ENCODE results near the gene DNAJB6. TPM values are rescaled to one million over a fixed set of nuclear protein-coding genes. Genes with fewer than 3 reads are reported as not detected.

Gene DNAJB6
- total RNA-seq, 1 donor from 2014 or later, result 126 TPM

DNA sequence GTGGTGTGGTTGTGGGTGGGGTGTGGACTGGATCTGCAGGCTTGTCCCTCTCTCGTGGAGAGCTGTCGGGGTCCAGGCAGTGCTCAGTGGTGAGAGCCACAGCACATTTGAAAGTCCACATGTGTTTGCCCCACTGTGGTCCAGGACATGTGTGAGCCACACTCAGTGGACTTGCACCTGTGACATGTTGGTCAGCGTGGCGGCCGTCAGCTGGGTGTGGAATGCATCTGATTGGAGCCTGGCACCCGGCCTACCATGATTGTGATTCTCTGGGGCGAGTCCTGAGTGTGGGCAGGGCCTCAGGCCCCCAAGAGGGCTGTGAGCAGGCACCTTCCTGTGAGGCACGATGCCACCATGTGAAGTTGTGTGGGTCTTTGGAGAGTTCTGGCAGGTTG, 77.9 kb downstream of the DNAJB6 start:
- DNase-seq (ENCODE audit: low read depth), result no peak
- no peaks in the 10 kb centered on the region for H3K27me3 ChIP-seq (ENCODE audit: control insufficient read depth, insufficient read depth, low read length)
- no peak overlapping the region for H3K4me3 ChIP-seq (ENCODE audit: low read depth, low read length)
- TF ChIP-seq, protein P1, sequence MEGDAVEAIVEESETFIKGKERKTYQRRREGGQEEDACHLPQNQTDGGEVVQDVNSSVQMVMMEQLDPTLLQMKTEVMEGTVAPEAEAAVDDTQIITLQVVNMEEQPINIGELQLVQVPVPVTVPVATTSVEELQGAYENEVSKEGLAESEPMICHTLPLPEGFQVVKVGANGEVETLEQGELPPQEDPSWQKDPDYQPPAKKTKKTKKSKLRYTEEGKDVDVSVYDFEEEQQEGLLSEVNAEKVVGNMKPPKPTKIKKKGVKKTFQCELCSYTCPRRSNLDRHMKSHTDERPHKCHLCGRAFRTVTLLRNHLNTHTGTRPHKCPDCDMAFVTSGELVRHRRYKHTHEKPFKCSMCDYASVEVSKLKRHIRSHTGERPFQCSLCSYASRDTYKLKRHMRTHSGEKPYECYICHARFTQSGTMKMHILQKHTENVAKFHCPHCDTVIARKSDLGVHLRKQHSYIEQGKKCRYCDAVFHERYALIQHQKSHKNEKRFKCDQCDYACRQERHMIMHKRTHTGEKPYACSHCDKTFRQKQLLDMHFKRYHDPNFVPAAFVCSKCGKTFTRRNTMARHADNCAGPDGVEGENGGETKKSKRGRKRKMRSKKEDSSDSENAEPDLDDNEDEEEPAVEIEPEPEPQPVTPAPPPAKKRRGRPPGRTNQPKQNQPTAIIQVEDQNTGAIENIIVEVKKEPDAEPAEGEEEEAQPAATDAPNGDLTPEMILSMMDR (IDR thresholded peaks at IDR 0.05; ENCODE audit: insufficient read depth, low read length, poor library complexity, severe bottlenecking), result no peak
- no peaks in the 10 kb centered on the region for H3K36me3 ChIP-seq (ENCODE audit: control insufficient read depth, insufficient read depth, low read length)

DNA sequence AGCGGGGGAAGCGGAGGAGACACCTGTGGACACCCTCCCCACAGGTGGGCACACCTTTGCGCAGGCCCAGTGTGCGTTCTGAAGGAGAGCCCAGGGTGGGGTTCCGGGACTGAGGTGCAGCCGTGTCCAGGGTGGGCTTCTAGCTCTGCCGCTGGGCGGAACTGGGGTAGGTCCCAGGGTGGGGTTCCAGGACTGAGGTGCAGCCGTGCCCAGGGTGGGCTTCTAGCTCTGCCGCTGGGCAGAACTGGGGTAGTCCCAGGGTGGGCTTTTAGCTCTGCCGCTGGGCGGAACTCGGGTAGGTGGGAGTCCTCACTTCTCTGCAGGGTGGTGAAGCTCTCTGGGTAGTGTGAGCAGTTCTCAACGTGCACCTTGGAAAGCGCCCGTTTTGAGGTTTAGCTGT, 78.7 kb downstream of the DNAJB6 start:
- no peak for DNase-seq (ENCODE audit: low read depth)
- Histone ChIP-seq H3K36me3 (ENCODE audit: control insufficient read depth, insufficient read depth, low read length) (no peaks in the 10 kb centered on the region), H3K4me3 (ENCODE audit: low read depth, low read length) (no peak overlapping the region), H3K27me3 (ENCODE audit: control insufficient read depth, insufficient read depth, low read length) (no peaks in the 10 kb centered on the region)
- TF ChIP-seq, protein P1 (IDR thresholded peaks at IDR 0.05; ENCODE audit: insufficient read depth, low read length, poor library complexity, severe bottlenecking), result no peak

DNA sequence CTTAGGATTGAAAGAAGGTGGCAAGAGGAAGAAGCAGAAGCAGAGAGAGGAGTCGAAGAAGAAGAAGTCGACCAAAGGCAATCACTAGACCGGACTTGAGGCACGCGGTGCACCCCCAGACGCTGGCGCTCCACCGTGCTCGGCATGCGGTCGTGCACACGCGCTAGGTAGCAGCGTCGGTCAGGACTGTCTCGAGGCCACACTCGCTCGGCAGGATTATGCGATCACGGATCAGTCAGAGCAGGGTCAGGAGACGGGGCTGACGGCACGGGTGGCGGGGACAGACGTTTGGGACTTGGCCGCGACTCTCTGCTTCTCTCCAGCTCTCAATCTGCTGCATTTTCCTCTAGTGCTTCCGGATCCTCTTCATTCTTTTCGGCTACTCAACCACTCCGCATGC, 79.2 kb downstream of the DNAJB6 start:
- no peak for DNase-seq (ENCODE audit: low read depth)
- no peak overlapping the region for H3K4me3 ChIP-seq (ENCODE audit: low read depth, low read length)
- TF ChIP-seq, protein P1 (IDR thresholded peaks at IDR 0.05; ENCODE audit: insufficient read depth, low read length, poor library complexity, severe bottlenecking), result no peak
- H3K36me3 ChIP-seq (ENCODE audit: control insufficient read depth, insufficient read depth, low read length), result no peaks in the 10 kb centered on the region
- H3K27me3 ChIP-seq (ENCODE audit: control insufficient read depth, insufficient read depth, low read length), result no peaks in the 10 kb centered on the region

DNA sequence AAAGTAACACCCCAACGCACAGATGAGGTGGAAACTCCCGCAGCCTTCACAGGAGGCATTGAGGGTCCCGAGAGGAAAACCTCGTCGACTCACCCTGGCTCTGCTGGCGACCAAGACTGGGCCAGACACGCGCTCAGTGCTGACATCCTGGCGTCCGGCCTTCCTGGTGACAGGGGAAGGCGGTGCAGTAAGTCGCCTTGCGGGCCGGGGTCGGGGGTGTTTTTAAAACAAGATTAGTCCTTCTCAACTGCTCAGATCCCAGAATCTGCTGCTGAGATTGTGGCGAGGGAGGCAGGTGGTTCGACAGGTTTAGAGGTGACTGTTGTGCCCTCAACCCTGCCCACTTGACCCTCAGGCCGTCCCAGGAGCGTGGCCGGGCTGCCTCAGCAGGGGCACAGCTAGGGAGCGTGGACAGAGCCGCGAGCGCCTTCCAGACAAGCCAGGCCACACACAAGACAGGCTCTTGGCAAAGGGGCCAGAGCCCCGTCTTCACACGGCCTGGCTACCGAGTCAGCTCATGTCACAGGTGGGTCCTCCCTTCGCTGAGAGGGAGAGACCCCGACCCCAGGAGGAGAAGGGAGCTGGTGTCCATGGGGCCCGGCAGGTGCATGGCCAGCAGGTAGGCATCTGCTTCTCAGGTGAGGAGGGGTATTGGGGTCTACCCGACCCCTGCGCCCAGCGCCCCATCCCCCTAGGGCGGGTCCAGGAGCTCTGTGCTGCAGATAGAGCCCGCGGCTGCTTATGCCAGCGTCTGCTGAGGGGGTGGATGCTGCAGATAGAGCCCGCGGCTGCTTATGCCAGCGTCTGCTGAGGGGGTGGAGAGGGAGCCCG, 81.6 kb downstream of the DNAJB6 start:
- TF ChIP-seq, protein P1 (IDR thresholded peaks at IDR 0.05; ENCODE audit: insufficient read depth, low read length, poor library complexity, severe bottlenecking), result no peak
- no peak for DNase-seq (ENCODE audit: low read depth)
- no peaks in the 10 kb centered on the region for H3K36me3 ChIP-seq (ENCODE audit: control insufficient read depth, insufficient read depth, low read length)
- no peaks in the 10 kb centered on the region for H3K27me3 ChIP-seq (ENCODE audit: control insufficient read depth, insufficient read depth, low read length)
- H3K4me3 ChIP-seq (ENCODE audit: low read depth, low read length), result no peak overlapping the region

DNA sequence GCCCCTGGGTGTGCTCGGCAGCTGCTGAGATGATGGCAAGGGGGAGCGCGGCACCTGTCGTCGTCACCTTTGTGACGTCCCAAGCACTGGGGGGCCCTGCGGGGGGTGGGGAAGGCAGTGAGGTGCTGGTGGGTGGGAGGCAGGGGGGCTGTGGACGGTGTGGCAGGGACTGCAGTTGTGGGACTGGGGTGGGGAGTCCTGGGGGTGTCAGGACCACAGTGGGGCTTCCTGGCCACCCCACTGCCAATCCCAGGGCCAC, 82.2 kb downstream of the DNAJB6 start:
- Histone ChIP-seq H3K4me3 (ENCODE audit: low read depth, low read length) (no peak overlapping the region), H3K36me3 (ENCODE audit: control insufficient read depth, insufficient read depth, low read length) (no peaks in the 10 kb centered on the region), H3K27me3 (ENCODE audit: control insufficient read depth, insufficient read depth, low read length) (no peaks in the 10 kb centered on the region)
- TF ChIP-seq, protein P1 (IDR thresholded peaks at IDR 0.05; ENCODE audit: insufficient read depth, low read length, poor library complexity, severe bottlenecking), result no peak
- DNase-seq (ENCODE audit: low read depth), result no peak

DNA sequence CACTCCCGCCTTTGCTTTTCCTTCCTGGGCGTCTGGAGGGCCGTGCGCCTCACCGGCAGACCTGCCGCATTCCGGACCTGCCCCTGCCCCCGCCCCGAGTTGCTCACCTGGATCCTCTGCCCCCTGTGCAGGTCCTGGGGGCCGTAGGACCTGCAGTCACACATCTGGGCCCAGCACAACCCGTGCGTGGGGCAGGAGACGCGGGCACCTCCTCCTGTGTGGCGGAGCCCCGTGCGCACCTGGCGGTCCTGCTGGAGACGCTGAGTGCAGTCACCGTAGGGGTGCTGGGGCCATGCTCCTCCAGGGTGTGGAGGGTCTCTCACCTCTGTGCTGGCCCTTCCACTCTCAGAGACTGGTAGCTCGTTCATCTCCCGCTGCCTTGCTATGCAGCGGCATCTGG, 85.5 kb downstream of the DNAJB6 start:
- Histone ChIP-seq H3K27me3 (ENCODE audit: control insufficient read depth, insufficient read depth, low read length) (no peaks in the 10 kb centered on the region), H3K36me3 (ENCODE audit: control insufficient read depth, insufficient read depth, low read length) (no peaks in the 10 kb centered on the region), H3K4me3 (ENCODE audit: low read depth, low read length) (no peak overlapping the region)
- TF ChIP-seq, protein P1 (IDR thresholded peaks at IDR 0.05; ENCODE audit: insufficient read depth, low read length, poor library complexity, severe bottlenecking), result no peak
- DNase-seq (ENCODE audit: low read depth), result no peak

All from kidney epithelial cell (primary cell).